ENCODE results near the gene ISCA2.
"Not testable (repeated sequence)": the region's sequence is repeated elsewhere in the genome, so short reads cannot be mapped to it uniquely, and the experiment has no call there.

The ISCA2 gene, protein sequence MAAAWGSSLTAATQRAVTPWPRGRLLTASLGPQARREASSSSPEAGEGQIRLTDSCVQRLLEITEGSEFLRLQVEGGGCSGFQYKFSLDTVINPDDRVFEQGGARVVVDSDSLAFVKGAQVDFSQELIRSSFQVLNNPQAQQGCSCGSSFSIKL

DNA sequence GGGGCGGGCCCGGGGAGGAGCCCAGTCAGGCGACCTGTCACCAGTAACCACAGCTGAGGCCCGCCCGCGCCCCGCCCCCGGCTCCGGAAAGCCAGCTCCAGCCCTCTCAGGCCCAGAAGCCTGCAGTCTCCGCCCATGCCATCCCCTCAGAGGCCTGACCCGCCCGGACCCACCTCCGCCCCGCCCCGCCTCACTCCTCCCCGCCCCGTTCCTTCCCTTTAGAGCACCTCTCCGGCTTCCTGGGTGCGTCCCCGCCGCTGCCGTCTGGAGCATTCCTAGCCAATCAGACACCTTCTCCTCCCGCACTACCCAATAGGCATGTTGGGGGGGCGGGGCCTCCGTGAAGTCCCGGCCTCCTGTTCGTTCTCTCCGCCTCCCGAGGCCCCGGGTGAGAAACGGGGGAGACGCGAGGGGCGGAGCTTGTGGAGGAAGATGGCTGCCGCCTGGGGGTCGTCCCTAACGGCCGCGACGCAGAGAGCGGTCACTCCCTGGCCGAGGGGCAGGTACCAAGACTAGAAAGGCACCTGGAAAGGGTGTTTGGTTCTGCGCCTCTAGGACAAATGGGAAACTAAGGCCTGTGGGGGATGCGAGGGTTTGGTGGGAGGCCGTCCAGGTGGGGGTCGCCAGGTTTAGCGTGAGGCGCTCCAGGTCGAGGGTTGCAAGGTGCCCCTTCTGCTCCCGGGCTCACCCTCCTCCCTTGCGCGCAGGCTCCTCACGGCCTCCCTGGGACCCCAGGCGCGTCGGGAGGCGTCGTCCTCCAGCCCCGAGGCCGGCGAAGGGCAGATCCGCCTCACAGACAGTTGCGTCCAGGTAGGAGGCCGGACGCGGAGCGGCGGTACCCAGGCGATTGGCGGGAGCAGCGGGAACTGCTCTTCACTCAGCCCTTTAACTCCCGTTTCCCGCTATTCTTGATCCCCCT, at the start of gene ISCA2:
TSS of gene ISCA2 (plus strand) at position 423 of the 919 bp plus-strand sequence. CDS start at position 433, 10 bp downstream.
- peak; percentile 100 for DNase-seq

GRCh38 chr14:74444866-74445265, 48.7 kb upstream of the ISCA2 start:
- no peak for DNase-seq

GRCh38 chr14:74454397-74454796, 39.2 kb upstream of the ISCA2 start:
- DNase-seq: not testable (repeated sequence)

- no peak for DNase-seq
Observed at GRCh38 chr14:74456684-74457564, 36.6 kb upstream of the ISCA2 start.

DNA sequence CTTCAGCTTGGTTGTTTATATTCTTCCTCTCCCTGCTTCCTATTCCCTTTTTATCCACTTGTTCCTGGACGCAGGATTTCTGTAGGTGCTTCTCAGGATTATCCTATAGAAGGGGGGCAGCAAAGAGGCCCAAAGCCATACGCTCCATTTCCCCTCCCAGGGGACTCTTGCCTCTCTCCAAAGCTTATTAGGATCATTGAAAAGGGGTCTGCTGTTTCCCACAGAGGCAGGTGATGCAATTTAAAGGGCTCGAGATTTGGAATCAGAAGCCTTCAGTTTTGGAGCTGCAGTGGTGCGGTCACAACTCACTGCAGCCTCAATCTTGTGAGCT, 36.0 kb upstream of the ISCA2 start:
- no peak for DNase-seq

DNA sequence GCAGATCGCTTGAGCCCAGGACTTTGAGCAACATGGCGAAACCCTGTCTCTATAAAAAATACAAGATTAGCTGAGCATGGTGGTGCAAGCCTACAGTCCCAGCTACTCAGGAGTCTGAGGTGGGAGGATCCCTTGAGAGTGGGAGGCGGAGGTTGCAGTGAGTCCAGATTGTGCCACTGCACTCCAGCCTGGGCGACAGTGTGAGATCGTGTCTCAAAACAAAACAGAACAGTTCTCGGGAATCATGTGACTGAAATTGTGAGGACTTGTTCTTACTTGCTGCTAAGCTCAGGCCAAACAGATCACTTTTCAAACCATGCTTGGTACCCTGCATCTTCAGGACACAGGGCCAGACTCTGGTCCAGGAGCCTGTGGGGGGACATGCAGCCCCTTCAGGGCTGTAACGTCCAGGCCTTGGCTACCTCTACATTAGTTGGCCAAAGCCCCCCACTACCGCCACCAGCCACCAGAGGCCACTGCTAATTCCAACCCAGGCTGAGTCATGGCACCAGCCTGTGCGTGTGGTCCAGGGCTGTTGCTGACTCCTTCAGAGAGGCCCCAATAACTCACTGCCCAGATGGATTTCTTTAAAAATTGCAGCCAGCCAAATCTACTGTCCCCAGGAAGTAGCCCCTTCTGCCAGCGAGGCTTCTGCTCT, 34.1 kb upstream of the ISCA2 start:
- DNase-seq: peak; percentile 14

- no peak for DNase-seq
Observed at GRCh38 chr14:74459976-74460375, 33.6 kb upstream of the ISCA2 start.

DNA sequence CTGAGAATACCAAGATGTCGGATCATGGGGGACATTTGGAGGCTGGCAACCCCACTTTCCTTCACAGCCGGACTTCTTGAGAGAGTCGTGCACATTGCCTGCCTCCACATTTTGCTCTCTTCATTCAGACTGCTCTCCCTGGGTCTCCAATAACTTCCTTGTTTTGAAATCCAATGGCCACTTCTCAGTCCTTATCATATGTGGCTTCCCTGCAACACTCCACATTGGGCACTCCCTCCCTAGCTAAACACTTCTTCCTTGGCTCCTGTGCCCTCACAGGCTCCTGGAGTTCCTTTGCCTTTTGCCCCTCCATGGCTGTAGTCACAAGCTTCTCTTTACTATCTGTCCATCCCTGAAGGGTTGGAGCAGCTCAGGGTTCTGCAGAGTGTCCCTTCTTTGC, 30.6 kb upstream of the ISCA2 start:
- DNase-seq: no peak

- no peak for DNase-seq
Observed at GRCh38 chr14:74463697-74464096, 29.9 kb upstream of the ISCA2 start.

GRCh38 chr14:74464785-74465184, 28.8 kb upstream of the ISCA2 start:
- DNase-seq: no peak

DNA sequence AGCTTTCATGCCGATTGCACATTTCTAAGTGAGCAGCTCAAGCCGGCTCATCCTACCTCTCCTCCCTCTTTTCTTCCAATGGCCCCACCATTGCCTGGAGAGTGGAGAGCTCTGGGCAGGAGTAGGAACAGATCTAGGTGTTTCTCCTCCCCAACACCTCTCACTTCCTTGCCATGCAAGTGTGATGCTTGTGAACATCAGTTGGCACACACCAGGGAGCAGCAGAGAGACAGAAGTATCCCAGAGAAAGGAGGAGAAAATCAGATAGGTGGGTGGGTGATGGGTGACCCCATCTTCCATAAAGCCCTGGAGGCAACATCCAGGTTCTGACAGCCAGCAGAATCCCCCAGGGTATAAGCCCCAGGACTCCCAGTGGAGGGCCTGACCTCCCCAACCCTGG, 28.2 kb upstream of the ISCA2 start:
- DNase-seq: no peak

- DNase-seq: no peak
Observed at GRCh38 chr14:74468513-74468912, 25.1 kb upstream of the ISCA2 start.

DNA sequence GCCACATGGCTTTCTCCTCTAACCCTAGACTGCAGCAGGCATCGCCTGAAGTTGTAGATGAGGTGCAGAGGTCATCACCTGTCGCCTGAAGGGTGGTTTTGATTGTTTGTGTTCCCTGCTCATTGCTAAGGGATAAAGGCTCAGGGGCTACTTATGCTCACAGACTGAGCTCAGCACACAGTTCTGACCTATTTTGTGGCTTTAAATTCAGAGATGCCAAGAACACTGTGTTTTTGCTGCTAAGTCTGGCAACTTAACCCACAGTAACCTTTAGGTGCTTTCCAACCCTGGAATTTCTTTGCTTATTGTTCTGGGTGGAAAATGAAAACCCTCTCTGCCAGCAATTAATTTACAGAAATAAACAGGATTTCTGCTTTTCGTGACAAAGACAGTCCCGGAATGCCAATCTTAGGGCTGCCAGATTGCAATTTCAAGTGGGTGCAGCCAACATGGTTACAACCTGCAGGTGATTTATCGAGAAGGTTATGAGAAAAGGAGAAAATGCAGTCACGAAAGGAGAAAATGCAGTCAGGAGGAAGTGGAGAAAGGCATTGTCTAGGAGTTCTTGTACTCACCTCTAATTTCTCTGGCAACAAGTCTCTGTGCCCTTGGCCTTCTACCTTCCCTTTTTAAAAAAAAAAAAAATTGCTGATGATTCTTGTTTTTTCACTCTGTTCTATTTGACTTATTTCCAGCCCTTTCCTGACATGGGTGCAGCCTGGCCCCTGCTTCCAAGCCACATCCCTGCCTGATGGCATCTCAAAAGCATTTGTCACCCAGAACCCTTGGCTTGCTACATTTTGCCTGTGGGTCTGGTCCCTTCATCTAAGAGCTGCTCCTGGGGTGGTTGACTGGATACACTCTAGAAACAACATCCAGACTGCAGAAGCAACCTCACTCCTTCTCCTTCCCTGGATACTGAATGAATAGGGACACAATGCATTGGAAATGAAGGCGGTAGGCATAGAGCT, 23.7 kb upstream of the ISCA2 start:
- DNase-seq: no peak

GRCh38 chr14:74472601-74473000, 21.0 kb upstream of the ISCA2 start:
- DNase-seq: no peak

DNA sequence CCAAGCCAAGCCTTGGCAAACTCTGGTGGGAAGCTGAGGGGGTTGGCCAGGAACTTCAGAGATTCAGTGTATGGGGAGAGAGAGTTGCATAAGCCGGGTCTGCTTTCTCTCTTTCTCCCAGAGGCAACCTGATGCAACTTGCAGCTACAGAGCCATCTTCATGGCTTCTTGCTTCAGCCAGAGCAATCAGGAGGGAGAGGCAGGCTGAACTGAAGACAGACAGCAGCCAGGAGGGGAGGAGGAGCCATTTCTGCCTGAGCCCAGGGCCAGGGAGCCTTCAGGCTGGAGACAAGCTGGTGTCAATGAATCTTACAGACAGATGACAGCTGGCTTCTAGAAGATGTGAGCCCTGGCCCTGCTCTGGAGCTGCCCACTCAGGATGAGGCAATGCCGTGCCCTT, 19.2 kb upstream of the ISCA2 start:
- no peak for DNase-seq

- no peak for DNase-seq
Observed at GRCh38 chr14:74475678-74476077, 17.9 kb upstream of the ISCA2 start.

DNA sequence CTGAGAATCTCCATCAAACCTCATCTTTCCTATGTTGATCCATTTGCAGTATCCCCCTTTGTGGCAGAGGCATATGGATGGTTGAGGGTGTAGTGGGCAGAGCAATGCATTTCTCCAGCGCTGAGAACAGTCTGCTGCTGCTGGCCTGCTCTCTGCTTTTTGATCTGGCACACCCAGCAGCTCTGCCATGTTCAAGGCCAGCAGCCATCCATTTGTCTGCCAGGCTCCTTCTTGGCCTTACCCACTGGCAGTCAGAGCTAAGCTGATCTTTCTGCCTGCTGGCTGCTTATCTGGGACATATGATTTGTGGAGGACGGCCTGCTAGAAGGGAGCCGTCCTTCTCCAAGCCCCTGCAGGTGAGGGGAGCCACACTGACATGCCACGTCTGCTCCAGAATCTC, 17.5 kb upstream of the ISCA2 start:
- no peak for DNase-seq

DNA sequence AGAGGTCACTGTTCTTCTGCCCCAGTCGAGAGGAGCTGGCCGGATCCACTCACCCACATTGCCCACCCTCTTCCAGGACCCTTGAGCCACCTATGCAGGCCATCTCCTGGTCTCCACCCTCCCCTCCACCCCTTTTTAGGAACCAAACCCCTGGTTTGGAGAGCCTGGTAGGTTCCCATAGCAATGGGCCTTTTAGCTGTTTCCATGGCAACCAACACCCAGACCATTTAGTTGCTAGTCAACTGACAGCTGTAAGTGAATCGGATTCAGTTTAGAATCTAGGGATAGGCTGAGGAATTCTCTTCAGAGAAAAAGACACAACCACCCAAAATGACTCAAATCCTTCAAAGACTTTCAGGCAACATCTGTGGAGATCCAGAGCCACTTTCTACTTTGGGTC, 17.0 kb upstream of the ISCA2 start:
- no peak for DNase-seq

GRCh38 chr14:74478996-74479635, 14.4 kb upstream of the ISCA2 start:
- no peak for DNase-seq

DNA sequence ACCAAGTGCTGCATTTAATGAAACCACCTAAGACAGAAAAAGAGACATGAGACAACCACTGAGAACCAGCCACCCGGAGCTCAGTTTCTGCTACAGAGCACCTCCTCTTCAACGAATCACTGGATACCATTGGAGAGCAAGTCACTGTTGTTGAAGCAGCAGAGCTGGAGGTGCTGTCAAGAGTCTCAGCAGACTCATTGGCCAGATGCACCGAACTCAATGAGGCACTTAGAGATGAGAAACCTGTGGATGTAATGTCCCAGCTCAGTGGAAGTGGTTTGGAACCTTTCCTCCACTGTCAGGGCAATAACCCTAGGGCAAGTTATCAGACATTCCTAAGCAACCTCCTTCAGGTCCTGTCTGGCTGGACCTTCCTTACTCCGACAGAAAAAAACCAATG, 13.5 kb upstream of the ISCA2 start:
- DNase-seq: no peak

- DNase-seq: no peak
Observed at GRCh38 chr14:74482571-74482970, 11.0 kb upstream of the ISCA2 start.
